ENCODE data around the gene CYP27B1.

DNA sequence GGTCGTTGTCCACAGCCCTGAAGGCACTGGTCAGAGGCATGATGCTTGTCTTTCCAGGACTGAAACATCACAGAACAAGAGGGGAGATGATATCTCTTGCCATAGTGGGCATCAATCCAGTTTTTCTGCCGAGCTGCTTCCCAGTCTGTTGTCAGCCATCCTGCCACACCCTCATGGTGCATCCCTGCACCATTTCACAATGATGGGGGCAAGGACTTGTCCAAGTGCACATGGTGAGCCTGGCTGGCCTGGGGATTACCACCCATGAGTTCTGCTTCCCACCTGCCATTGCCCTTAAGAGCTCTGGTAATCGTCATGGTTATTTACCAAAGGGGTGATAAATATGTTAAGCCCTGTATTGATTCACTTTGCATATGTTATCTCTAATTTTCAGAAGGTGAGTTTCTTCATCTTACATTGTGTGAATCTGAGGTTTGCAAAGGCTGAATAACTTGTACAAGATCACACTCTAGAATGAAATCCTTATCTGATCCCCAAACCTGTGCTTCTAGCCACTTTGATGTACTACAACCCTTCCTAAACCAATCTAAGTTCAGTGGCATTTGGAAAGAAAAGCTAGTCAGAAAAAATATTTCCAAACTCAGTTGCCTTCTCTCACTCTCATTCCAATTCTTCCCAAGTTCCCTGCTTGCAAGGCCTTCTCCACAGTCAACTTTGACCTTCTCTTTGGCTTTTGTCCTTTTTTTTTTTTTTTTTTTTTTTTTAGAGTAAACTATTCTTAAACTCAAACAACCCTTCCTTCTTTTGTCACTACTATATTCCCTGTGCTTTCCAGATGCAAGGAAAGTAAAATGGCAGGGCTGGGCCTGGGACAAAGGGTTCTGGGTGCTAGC is 49.4 kb upstream of the CYP27B1 start:
- TF ChIP-seq, protein P1, sequence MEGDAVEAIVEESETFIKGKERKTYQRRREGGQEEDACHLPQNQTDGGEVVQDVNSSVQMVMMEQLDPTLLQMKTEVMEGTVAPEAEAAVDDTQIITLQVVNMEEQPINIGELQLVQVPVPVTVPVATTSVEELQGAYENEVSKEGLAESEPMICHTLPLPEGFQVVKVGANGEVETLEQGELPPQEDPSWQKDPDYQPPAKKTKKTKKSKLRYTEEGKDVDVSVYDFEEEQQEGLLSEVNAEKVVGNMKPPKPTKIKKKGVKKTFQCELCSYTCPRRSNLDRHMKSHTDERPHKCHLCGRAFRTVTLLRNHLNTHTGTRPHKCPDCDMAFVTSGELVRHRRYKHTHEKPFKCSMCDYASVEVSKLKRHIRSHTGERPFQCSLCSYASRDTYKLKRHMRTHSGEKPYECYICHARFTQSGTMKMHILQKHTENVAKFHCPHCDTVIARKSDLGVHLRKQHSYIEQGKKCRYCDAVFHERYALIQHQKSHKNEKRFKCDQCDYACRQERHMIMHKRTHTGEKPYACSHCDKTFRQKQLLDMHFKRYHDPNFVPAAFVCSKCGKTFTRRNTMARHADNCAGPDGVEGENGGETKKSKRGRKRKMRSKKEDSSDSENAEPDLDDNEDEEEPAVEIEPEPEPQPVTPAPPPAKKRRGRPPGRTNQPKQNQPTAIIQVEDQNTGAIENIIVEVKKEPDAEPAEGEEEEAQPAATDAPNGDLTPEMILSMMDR (IDR thresholded peaks at IDR 0.05 in 8 of 11, conservative IDR thresholded peaks at IDR 0.05 in 3 of 11): no peak
- peak in 2 of 3 donors; percentile 29 to 35 for TF ChIP-seq POLR2AphosphoS5 (IDR thresholded peaks at IDR 0.05)
- TF ChIP-seq POLR2A (IDR thresholded peaks at IDR 0.05): no peak
